Chondrocyte (in vitro differentiated cells): ENCODE measurements around the gene KRT4. TPM values are rescaled to one million over a fixed set of nuclear protein-coding genes. Genes with fewer than 3 reads are reported as not detected.

Source experiments
- DNase-seq: peaks from one replicate; pipeline ENCODE4 v3.0.0; 2021; ENCODE audit warnings: mixed read lengths, low spot score
- H3K27ac Mint-ChIP-seq: one replicate; pipeline ENCODE4 v1.8.0; 2021; ENCODE audit warnings: mild to moderate bottlenecking, moderate library complexity, mixed read lengths; ENCODE audit not compliant: unreplicated experiment
- H3K27me3 Mint-ChIP-seq: 2 replicates; pipeline ENCODE4 v1.8.0; 2021; ENCODE audit warnings: low read depth, mixed read lengths
- H3K36me3 Mint-ChIP-seq: 2 replicates; pipeline ENCODE4 v1.8.0; 2021; ENCODE audit warnings: low read depth, mixed read lengths
- H3K4me1 Mint-ChIP-seq: 2 replicates; pipeline ENCODE4 v1.8.0; 2021; ENCODE audit warnings: low read depth, mild to moderate bottlenecking, mixed read lengths
- H3K4me3 Mint-ChIP-seq: one replicate; pipeline ENCODE4 v1.8.0; 2021; ENCODE audit warnings: mild to moderate bottlenecking, moderate library complexity, mixed read lengths; ENCODE audit not compliant: unreplicated experiment
- H3K9me3 Mint-ChIP-seq: 2 replicates; pipeline ENCODE4 v1.8.0; 2021; ENCODE audit warnings: low read depth, mixed read lengths
- total RNA-seq: library from RNA; stranded (reverse); gene quantifications from 3 replicates; pipeline ENCODE4 v1.2.1, GENCODE V29; 2021
- TF ChIP-seq, protein P1 (sequence below): fragments of 200-600 bp; sonication (generic); IDR thresholded peaks from 2 replicates; pipeline ENCODE4 v1.5.0; 2021; ENCODE audit warnings: antibody characterized with exemption, mild to moderate bottlenecking, moderate library complexity

Gene KRT4
- total RNA-seq, 1 donor from 2014 or later, result 0.90 TPM

DNA sequence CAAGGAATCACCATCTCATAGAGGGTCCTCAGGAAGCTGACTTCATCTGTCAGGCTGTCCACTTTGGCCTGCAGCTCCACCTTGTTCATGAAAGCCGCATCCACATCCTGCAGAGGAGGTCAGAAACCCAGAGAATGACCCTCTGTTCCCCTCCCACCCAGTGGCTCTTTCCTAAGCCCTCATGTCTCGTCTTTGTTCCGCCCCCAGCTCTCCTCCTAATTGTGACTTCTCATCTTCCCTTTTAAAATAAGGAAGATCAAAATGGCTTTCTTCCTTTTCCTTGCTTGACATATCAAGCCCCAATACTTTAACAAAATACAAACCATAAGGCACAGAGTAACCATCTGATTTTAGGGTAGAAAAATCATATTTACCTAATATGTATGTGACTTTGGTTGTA, 41.1 kb downstream of the KRT4 start:
- TF ChIP-seq, protein P1, sequence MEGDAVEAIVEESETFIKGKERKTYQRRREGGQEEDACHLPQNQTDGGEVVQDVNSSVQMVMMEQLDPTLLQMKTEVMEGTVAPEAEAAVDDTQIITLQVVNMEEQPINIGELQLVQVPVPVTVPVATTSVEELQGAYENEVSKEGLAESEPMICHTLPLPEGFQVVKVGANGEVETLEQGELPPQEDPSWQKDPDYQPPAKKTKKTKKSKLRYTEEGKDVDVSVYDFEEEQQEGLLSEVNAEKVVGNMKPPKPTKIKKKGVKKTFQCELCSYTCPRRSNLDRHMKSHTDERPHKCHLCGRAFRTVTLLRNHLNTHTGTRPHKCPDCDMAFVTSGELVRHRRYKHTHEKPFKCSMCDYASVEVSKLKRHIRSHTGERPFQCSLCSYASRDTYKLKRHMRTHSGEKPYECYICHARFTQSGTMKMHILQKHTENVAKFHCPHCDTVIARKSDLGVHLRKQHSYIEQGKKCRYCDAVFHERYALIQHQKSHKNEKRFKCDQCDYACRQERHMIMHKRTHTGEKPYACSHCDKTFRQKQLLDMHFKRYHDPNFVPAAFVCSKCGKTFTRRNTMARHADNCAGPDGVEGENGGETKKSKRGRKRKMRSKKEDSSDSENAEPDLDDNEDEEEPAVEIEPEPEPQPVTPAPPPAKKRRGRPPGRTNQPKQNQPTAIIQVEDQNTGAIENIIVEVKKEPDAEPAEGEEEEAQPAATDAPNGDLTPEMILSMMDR, result no peak
- no peak for DNase-seq
- no peaks in the 10 kb centered on the region for H3K9me3 Mint-ChIP-seq
- H3K4me1 Mint-ChIP-seq, result no peaks in the 10 kb centered on the region
- H3K27me3 Mint-ChIP-seq, result peaks cover 63% of the 10 kb centered on the region
- no peaks in the 10 kb centered on the region for H3K36me3 Mint-ChIP-seq
- H3K27ac Mint-ChIP-seq, result no peak overlapping the region
- no peak overlapping the region for H3K4me3 Mint-ChIP-seq

DNA sequence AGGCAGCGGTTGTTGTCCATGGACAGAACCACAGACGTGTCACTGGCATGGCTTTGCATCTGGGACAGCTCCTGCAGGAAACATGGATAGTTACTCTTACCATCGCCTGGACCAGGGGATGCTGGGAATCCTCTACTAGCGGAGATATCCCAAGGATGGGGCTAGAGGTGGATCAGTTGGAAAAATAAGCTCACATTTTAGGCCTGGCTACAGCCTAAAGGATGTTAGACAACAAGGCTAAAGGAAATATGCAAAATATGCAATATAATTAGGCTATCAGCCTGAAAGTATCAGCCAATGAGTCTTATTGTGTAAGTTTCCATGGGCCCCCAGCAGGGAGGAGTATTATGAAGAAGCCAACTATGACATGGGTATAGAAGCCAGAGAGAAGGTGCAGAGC, 41.7 kb downstream of the KRT4 start:
- H3K36me3 Mint-ChIP-seq, result no peaks in the 10 kb centered on the region
- no peak overlapping the region for H3K4me3 Mint-ChIP-seq
- H3K4me1 Mint-ChIP-seq, result no peaks in the 10 kb centered on the region
- peaks cover 64% of the 10 kb centered on the region for H3K27me3 Mint-ChIP-seq
- TF ChIP-seq, protein P1, result no peak
- H3K9me3 Mint-ChIP-seq, result no peaks in the 10 kb centered on the region
- DNase-seq, result no peak
- H3K27ac Mint-ChIP-seq, result no peak overlapping the region

DNA sequence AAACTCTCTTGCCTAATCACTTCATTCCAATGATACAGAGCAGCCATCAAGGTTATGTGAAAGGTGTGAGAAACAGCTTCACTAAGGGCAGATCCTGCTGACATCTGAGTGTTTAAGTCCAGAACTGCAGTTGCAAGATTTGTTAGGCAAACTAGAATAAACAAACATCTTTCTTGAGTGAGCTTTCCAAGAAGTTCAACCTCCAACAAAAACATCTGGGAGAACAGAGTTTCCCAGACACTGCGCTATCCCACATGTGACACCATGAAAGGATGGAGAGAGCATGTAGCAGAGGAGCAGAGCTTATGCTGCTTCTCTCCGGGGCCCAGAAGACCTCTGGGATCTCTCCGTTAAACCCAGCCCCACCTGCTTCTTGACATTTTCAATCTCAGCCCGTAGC, 42.4 kb downstream of the KRT4 start:
- H3K4me3 Mint-ChIP-seq, result no peak overlapping the region
- H3K36me3 Mint-ChIP-seq, result no peaks in the 10 kb centered on the region
- no peaks in the 10 kb centered on the region for H3K4me1 Mint-ChIP-seq

DNA sequence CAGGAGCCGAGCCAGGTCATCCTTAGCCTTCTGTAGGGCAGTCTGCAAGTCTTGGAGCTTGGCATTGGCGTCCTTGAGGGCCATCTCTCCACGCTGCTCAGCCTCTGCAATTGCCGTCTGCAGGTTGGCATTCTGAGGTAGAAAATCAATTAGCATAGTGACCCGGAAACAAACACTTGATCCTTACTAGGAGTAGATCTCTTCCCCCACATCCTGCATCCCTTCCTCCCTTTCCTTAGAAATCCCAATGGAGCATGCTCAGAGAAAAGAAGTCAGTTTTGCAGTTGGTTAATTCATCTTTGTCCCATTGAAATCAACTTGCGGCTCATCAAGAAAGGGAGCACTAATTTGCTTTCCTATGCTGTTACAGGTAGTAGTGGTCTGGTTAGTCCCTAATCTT, 42.8 kb downstream of the KRT4 start:
- peaks cover 63% of the 10 kb centered on the region for H3K27me3 Mint-ChIP-seq

More for the DNA sequence above, 42.4 kb downstream of the KRT4 start:
- TF ChIP-seq, protein P1, result no peak
- no peak for DNase-seq
- H3K9me3 Mint-ChIP-seq, result no peaks in the 10 kb centered on the region
- peaks cover 62% of the 10 kb centered on the region for H3K27me3 Mint-ChIP-seq
- H3K27ac Mint-ChIP-seq, result no peak overlapping the region

DNA sequence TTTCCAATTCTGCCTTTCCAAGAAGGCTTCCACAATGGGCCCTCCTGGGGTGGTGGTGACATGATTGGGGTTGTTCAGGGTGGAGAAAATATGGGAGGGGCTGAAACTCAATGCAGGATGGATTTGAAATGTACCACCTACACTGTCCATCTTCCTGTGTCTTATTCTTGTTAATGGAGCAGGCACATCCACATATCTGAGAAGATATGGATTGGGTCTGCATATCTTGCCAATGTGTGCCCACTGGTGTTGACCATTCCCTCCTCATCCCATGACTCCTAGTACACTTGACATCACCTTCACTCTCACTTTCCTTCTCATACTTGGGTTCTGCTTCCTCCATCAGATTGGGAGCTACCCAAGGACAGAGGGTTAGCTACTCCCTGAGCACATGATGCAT, 44.0 kb downstream of the KRT4 start:
- Mint-ChIP-seq H3K27ac (no peak overlapping the region), H3K4me1 (no peaks in the 10 kb centered on the region), H3K4me3 (no peak overlapping the region), H3K27me3 (peaks cover 63% of the 10 kb centered on the region), H3K36me3 (no peaks in the 10 kb centered on the region), H3K9me3 (no peaks in the 10 kb centered on the region)
- no peak for DNase-seq
- TF ChIP-seq, protein P1, result no peak

More for the DNA sequence above, 42.8 kb downstream of the KRT4 start:
- no peaks in the 10 kb centered on the region for H3K36me3 Mint-ChIP-seq
- no peak overlapping the region for H3K4me3 Mint-ChIP-seq
- no peaks in the 10 kb centered on the region for H3K4me1 Mint-ChIP-seq
- no peaks in the 10 kb centered on the region for H3K9me3 Mint-ChIP-seq
- H3K27ac Mint-ChIP-seq, result no peak overlapping the region
- DNase-seq, result no peak
- TF ChIP-seq, protein P1, result no peak
